Measurements from ENCODE around the gene SPTBN2.

- TF ChIP-seq CTCF (IDR thresholded peaks at IDR 0.05) = no peak
- no peak for TF ChIP-seq POLR2A (IDR thresholded peaks at IDR 0.05)
These were observed 31.0 kb downstream of the SPTBN2 start for GRCh38 chr11:66697988-66698387.

Data from uterus (tissue), 2 donors.